Endothelial cell of umbilical vein (primary cell): ENCODE data around the gene POLR2L. TPM values are rescaled to one million over a fixed set of nuclear protein-coding genes. Genes with fewer than 3 reads are reported as not detected.

ENCODE experiments used
- Bru-seq: library from RNA; stranded (reverse); fragments of 400-500 nt; gene quantifications from one replicate; lab custom pipeline; 2021; lab: Mats Ljungman, UMichigan
- BruChase-seq, 2 experiments: library from RNA; stranded (reverse); fragments of 400-500 nt; gene quantifications; one replicate each; lab custom pipeline; 2021; lab: Mats Ljungman, UMichigan
- BruUV-seq: library from RNA; stranded (reverse); fragments of 400-500 nt; replicated peaks from 2 replicates; lab custom pipeline; 2021; lab: Mats Ljungman, UMichigan
- CTCF ChIA-PET: fragments of 300-600, 350-600 bp; sonication (Branson Sonifier 250); formaldehyde crosslinking; loops from one replicate; lab custom pipeline; 2021; ENCODE audit warnings: antibody characterized with exemption, inconsistent platforms; lab: Charles Lee
- POLR2A ChIA-PET: fragments of 300-600, 350-600 bp; sonication (Branson Sonifier 250); formaldehyde crosslinking; loops from one replicate; lab custom pipeline; 2021; ENCODE audit warnings: antibody characterized with exemption, inconsistent platforms; lab: Charles Lee
- DNase-seq: peaks from one replicate; pipeline ENCODE4 v3.0.0-alpha.2; 2011; ENCODE audit warnings: low read depth, low spot score
- FAIRE-seq: peaks from 2 replicates; lab custom pipeline; 2011; peaks lifted over from hg19 to GRCh38; lab: Jason Lieb, UNC
- H2AFZ ChIP-seq: 2 replicates; pipeline ENCODE4 v1.6.0; 2012; ENCODE audit warnings: low read depth, low read length, control low read depth, inconsistent platforms
- H3K27ac ChIP-seq: 2 replicates; pipeline ENCODE4 v1.5.1; 2011; ENCODE audit warnings: low read depth, mild to moderate bottlenecking, control low read depth, low read length, moderate library complexity; ENCODE audit not compliant: insufficient read depth
- H3K27me3 ChIP-seq, 2 experiments: 2 replicates each; pipeline versions ENCODE4 v1.6.0 to v1.6.1; 2011; ENCODE audit warnings: low read length in 2 of 2, mixed read lengths in 1 of 2; ENCODE audit not compliant: control insufficient read depth in 2 of 2, insufficient read depth in 2 of 2
- H3K36me3 ChIP-seq, 2 experiments: 2 replicates in 1 of 2; 3 replicates in 1 of 2; pipeline ENCODE4 v1.5.1; 2011; ENCODE audit warnings: low read length in 2 of 2, mild to moderate bottlenecking in 1 of 2, moderate library complexity in 1 of 2; ENCODE audit not compliant: control insufficient read depth in 2 of 2, insufficient read depth in 2 of 2; ENCODE audit errors: extremely low read depth in 1 of 2
- H3K4me1 ChIP-seq: 3 replicates; pipeline ENCODE4 v1.5.1; 2011; ENCODE audit warnings: mild to moderate bottlenecking, low read length; ENCODE audit not compliant: control insufficient read depth, insufficient read depth; ENCODE audit errors: extremely low read depth
- H3K4me2 ChIP-seq: 2 replicates; pipeline ENCODE4 v1.6.1; 2011; ENCODE audit warnings: low read length, control low read depth, mixed read lengths; ENCODE audit not compliant: insufficient read depth
- H3K4me3 ChIP-seq, 3 experiments: fragments of 200-600 bp in 1 of 3; sonication (generic), shearing (Covaris generic) in 1 of 3; replicated peaks in 1 of 3; 2 replicates each; pipeline ENCODE4 v1.5.1; 2011 to 2016; ENCODE audit warnings: control low read depth in 3 of 3, low read length in 3 of 3, mild to moderate bottlenecking in 2 of 3, inconsistent platforms in 1 of 3, low read depth in 1 of 3, moderate library complexity in 1 of 3; ENCODE audit not compliant: insufficient read depth in 1 of 3
- H3K79me2 ChIP-seq: 2 replicates; pipeline ENCODE4 v1.6.0; 2012; ENCODE audit warnings: low read length, inconsistent platforms; ENCODE audit not compliant: control insufficient read depth, insufficient read depth
- H3K9ac ChIP-seq: replicated peaks from 2 replicates; pipeline ENCODE3; 2011; ENCODE audit warnings: low read length, control low read depth; ENCODE audit not compliant: insufficient read depth; ENCODE audit errors: extremely low read depth
- H3K9me1 ChIP-seq: replicated peaks from 3 replicates; pipeline ENCODE4 v1.6.0; 2011; ENCODE audit warnings: mild to moderate bottlenecking, low read length; ENCODE audit not compliant: control insufficient read depth, insufficient read depth; ENCODE audit errors: extremely low read depth
- H3K9me3 ChIP-seq: replicated peaks from 2 replicates; pipeline ENCODE4 v1.5.1; 2012; ENCODE audit warnings: low read length, inconsistent platforms; ENCODE audit not compliant: control insufficient read depth, insufficient read depth
- H4K20me1 ChIP-seq: replicated peaks from 2 replicates; pipeline ENCODE3; 2011; ENCODE audit warnings: mild to moderate bottlenecking, low read length; ENCODE audit not compliant: control insufficient read depth, insufficient read depth; ENCODE audit errors: extremely low read depth
- EZH2 ChIP-seq: IDR thresholded peaks from 2 replicates; pipeline ENCODE4 v1.6.1; 2012; ENCODE audit warnings: borderline replicate concordance, low read depth, mild to moderate bottlenecking, moderate library complexity, low read length, inconsistent platforms; ENCODE audit not compliant: severe bottlenecking
- FOS ChIP-seq: IDR thresholded peaks from 2 replicates; pipeline ENCODE4 v1.6.1; 2011; ENCODE audit warnings: mild to moderate bottlenecking, low read length, moderate library complexity, borderline replicate concordance; ENCODE audit not compliant: insufficient read depth
- GATA2 ChIP-seq: IDR thresholded peaks from 2 replicates; pipeline ENCODE4 v1.7.0; 2011; ENCODE audit warnings: low read depth, mild to moderate bottlenecking, moderate library complexity, mixed read lengths, low read length; ENCODE audit not compliant: insufficient read length, insufficient read depth
- JUN ChIP-seq: IDR thresholded peaks from 2 replicates; pipeline ENCODE4 v1.6.1; 2011; ENCODE audit warnings: borderline replicate concordance, low read depth; ENCODE audit not compliant: insufficient read length, insufficient read depth
- MYC ChIP-seq: IDR thresholded peaks from one replicate; pipeline ENCODE4 v1.6.1; 2011; ENCODE audit warnings: mild to moderate bottlenecking, low read depth, low read length
- POLR2A ChIP-seq: IDR thresholded peaks from 2 replicates; pipeline ENCODE4 v1.6.1; 2012; ENCODE audit warnings: low read depth, mild to moderate bottlenecking, control low read depth, low read length
- POLR2AphosphoS5 ChIP-seq: IDR thresholded peaks from 2 replicates; pipeline ENCODE4 v1.6.1; 2012; ENCODE audit warnings: low read depth, mild to moderate bottlenecking, control low read depth, low read length, moderate library complexity; ENCODE audit not compliant: insufficient read depth
- dilution Hi-C: fragments of 300-500 bp; cut with MboI; formaldehyde crosslinking; loops from one replicate; pipeline ENCODE4 v1.15.0; 2019; ENCODE audit warnings: low sequenced_read_pairs; ENCODE audit not compliant: extremely low pct_ligation_motif_present
- intact Hi-C: fragments of 100-400 bp; cut with micrococcal nuclease; formaldehyde crosslinking; loops from one replicate; pipeline ENCODE4 v1.10.0; 2022
- long read RNA-seq: library from polyadenylated mRNA; stranded (forward); transcript quantifications from one replicate; pipeline ENCODE4 v2.0.0, GENCODE V29; 2021
- polyA minus RNA-seq, 3 experiments: library from RNA; depleted of rRNA, polyadenylated mRNA; stranded (reverse); fragments of >200 nt; gene quantifications; 1 replicate in 1 of 3; 2 replicates in 2 of 3; pipeline ENCODE4 v1.2.3, GENCODE V29; 2011
- polyA plus RNA-seq, 4 experiments: library from polyadenylated mRNA; depleted of rRNA in 3 of 4; stranded (reverse) in 3 of 4; unstranded in 1 of 4; fragments of >200 nt; gene quantifications; 2 replicates each; pipeline versions ENCODE4 v1.2.1 to v1.2.3, GENCODE V29; 2011 to 2012; ENCODE audit warnings: missing spikeins in 1 of 4
- total RNA-seq: library from RNA; stranded (reverse); gene quantifications from 2 replicates; pipeline ENCODE4 v1.2.3, GENCODE V29; 2021
- TF ChIP-seq, protein P1 (sequence below): IDR thresholded peaks from 2 replicates; pipeline ENCODE4 v1.6.1; 2011; ENCODE audit not compliant: insufficient read depth, insufficient read length
- TF ChIP-seq, protein P2 (sequence below), 2 donors: IDR thresholded peaks; 1 replicate in 1 of 2; 2 replicates in 1 of 2; pipeline ENCODE4 v1.5.1; 2011; ENCODE audit warnings: low read length in 2 of 2, mild to moderate bottlenecking in 2 of 2, moderate library complexity in 2 of 2, control low read depth in 1 of 2, inconsistent platforms in 1 of 2, low read depth in 1 of 2; ENCODE audit not compliant: insufficient read depth in 1 of 2; ENCODE audit errors: extremely low read depth in 1 of 2

POLR2L gene
- total RNA-seq: 252 and 259 TPM in 2 replicates
- polyA plus RNA-seq: 146 and 173 TPM in 2 replicates
- 112 and 129 TPM in 2 replicates for polyA plus RNA-seq (2011; cell fraction: cytosol; rRNA removed)
- 35.2 and 49.7 TPM in 2 replicates for polyA plus RNA-seq (2011; cell fraction: nucleus; rRNA removed)
- polyA plus RNA-seq (2012): 545 and 624 TPM in 2 replicates
- 170 and 227 TPM in 2 replicates for polyA minus RNA-seq
- 156 TPM for polyA minus RNA-seq (2011; cell fraction: cytosol; rRNA and poly(A)+ RNA removed)
- 39.6 and 67.8 TPM in 2 replicates for polyA minus RNA-seq (2011; cell fraction: nucleus; rRNA and poly(A)+ RNA removed)
- Bru-seq, nascent RNA: percentile 76 among the genes with signal in this experiment
- BruChase-seq, experiment 1, labeled RNA remaining after a 6-hour chase: percentile 79 among the genes with signal in this experiment
- percentile 59 among the genes with signal in this experiment for BruChase-seq, experiment 2, labeled RNA remaining after a 2-hour chase
- long read RNA-seq, transcript POLR2L-201 (2 exons, 892 nt): major isoform, 2,579 of 2,726 reads
- long read RNA-seq, partial matches to known transcripts: 0 of 2,726 reads
- long read RNA-seq, other reads (novel, unspliced or antisense): 147 of 2,726 reads

DNA sequence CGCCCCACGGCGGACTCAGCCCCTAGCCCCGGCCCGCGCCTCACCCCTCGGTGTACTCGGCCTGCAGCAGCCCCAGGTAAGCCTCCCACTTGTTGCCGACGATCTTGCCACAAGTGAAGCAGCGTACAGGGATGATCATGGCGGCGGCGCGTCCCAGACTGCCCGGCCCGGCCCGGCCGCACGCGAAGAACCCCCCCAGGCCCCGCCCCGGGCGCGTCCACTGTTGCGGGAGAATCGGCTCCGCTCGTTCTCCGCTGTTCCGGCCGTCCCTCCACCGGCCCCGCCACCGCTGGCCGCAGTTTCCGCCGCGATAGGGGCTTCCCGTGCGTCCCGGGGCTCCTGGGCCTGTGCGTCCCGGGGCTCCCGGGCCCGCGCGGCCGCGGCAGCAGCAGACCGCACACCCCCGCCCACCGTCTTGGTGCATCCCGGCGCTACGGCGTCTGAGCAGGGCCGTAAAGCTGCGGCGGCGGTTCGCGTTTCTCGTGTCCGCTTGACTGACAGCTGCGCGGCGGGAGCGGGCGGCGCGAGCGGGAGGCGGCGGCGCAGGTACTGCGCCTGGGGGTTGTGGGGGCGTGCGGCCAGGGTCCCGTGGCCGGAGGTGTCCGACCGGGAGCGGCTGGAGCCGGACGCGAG, at the start of gene POLR2L, which contains the start of gene TSPAN4:
Gene POLR2L, minus strand, starts transcription at position 160 of the 633 bp plus-strand sequence. Its CDS starts 21 bp downstream, at position 139.
Gene TSPAN4, plus strand, starts transcription at position 483 of the 633 bp plus-strand sequence. CDS start 7,453 bp downstream, outside the sequence.
- H3K79me2 ChIP-seq: peaks cover 52% of the 10 kb centered on the region
- peaks cover 38% of the 10 kb centered on the region for H3K4me1 ChIP-seq
- BruUV-seq: no TSS peak
- H3K4me2 ChIP-seq: peak within 1 kb of the TSS; percentile 82
- FAIRE-seq (peak; percentile 91), DNase-seq (peak; percentile 85)
- H3K4me3 ChIP-seq: peak within 1 kb of the TSS; percentile 84 to 95 (median 94)
- intact Hi-C loops (no loop called here), dilution Hi-C loops (no loop called here)
- TF ChIP-seq MYC: peak; percentile 10
- TF ChIP-seq FOS: no peak
- TF ChIP-seq, protein P1, sequence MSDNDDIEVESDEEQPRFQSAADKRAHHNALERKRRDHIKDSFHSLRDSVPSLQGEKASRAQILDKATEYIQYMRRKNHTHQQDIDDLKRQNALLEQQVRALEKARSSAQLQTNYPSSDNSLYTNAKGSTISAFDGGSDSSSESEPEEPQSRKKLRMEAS: peak; percentile 58
- TF ChIP-seq POLR2A: peak; percentile 99
- TF ChIP-seq GATA2: no peak
- peak; percentile 99 for TF ChIP-seq POLR2AphosphoS5
- TF ChIP-seq, protein P2, sequence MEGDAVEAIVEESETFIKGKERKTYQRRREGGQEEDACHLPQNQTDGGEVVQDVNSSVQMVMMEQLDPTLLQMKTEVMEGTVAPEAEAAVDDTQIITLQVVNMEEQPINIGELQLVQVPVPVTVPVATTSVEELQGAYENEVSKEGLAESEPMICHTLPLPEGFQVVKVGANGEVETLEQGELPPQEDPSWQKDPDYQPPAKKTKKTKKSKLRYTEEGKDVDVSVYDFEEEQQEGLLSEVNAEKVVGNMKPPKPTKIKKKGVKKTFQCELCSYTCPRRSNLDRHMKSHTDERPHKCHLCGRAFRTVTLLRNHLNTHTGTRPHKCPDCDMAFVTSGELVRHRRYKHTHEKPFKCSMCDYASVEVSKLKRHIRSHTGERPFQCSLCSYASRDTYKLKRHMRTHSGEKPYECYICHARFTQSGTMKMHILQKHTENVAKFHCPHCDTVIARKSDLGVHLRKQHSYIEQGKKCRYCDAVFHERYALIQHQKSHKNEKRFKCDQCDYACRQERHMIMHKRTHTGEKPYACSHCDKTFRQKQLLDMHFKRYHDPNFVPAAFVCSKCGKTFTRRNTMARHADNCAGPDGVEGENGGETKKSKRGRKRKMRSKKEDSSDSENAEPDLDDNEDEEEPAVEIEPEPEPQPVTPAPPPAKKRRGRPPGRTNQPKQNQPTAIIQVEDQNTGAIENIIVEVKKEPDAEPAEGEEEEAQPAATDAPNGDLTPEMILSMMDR (IDR thresholded peaks at IDR 0.05; ENCODE audit: extremely low read depth in 1 of 2, insufficient read depth in 1 of 2, low read depth in 1 of 2, low read length in 2 of 2): no peak
- TF ChIP-seq EZH2: no peak
- no peak for TF ChIP-seq JUN
- no peaks in the 10 kb centered on the region for H3K9me1 ChIP-seq
- ChIA-PET CTCF (interaction anchor here (1.2 to 3.3 kb wide), 4 partner anchors 9 to 209 kb away, joined by 6 to 19 read pairs (median 8); partner anchors contain the start of genes AP2A2 and CD151), POLR2A (interaction anchor here (1.4 to 4.1 kb wide), 4 partner anchors 9 to 33 kb away, joined by 5 to 28 read pairs (median 17); partner anchors contain the start of genes CD151, PNPLA2 and RPLP2)
- peaks cover 19 to 27% of the 10 kb centered on the region in 2 experiments for H3K36me3 ChIP-seq
- H4K20me1 ChIP-seq: no peaks in the 10 kb centered on the region
- peak within 1 kb of the TSS; percentile 95 for H3K27ac ChIP-seq
- peak within 1 kb of the TSS; percentile 76 for H2AFZ ChIP-seq
- peak within 1 kb of the TSS; percentile 92 for H3K9ac ChIP-seq
- no peaks in the 10 kb centered on the region for H3K27me3 ChIP-seq
- no peaks in the 10 kb centered on the region for H3K9me3 ChIP-seq
